ENCODE measurements around the gene IFNL3. TPM values are rescaled to one million over a fixed set of nuclear protein-coding genes. Genes with fewer than 3 reads are reported as not detected.
"Not testable (repeated sequence)": the region's sequence is repeated elsewhere in the genome, so short reads cannot be mapped to it uniquely, and the experiment has no call there.

Gene IFNL3
- total RNA-seq, 1 experiment from 2014 or later: not detected

- Mint-ChIP-seq H3K27ac (ENCODE audit: unreplicated experiment) (no peak overlapping the region), H3K27me3 (ENCODE audit: unreplicated experiment) (peaks cover 44% of the 10 kb centered on the region), H3K36me3 (ENCODE audit: insufficient read depth, unreplicated experiment) (no peaks in the 10 kb centered on the region), H3K4me1 (ENCODE audit: low read depth, unreplicated experiment) (no peaks in the 10 kb centered on the region), H3K9me3 (ENCODE audit: low read depth, unreplicated experiment) (no peaks in the 10 kb centered on the region), H3K4me3 (ENCODE audit: low read depth, unreplicated experiment) (no peak overlapping the region)
- TF ChIP-seq, protein P1, sequence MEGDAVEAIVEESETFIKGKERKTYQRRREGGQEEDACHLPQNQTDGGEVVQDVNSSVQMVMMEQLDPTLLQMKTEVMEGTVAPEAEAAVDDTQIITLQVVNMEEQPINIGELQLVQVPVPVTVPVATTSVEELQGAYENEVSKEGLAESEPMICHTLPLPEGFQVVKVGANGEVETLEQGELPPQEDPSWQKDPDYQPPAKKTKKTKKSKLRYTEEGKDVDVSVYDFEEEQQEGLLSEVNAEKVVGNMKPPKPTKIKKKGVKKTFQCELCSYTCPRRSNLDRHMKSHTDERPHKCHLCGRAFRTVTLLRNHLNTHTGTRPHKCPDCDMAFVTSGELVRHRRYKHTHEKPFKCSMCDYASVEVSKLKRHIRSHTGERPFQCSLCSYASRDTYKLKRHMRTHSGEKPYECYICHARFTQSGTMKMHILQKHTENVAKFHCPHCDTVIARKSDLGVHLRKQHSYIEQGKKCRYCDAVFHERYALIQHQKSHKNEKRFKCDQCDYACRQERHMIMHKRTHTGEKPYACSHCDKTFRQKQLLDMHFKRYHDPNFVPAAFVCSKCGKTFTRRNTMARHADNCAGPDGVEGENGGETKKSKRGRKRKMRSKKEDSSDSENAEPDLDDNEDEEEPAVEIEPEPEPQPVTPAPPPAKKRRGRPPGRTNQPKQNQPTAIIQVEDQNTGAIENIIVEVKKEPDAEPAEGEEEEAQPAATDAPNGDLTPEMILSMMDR (IDR thresholded peaks at IDR 0.05; ENCODE audit: unreplicated experiment): no peak
- peak; percentile 57 for DNase-seq
- no TSS peak for BruUV-seq (replicated peaks)
- intact Hi-C loops (cut with micrococcal nuclease; ENCODE audit: unreplicated experiment): no loop called here
- CTCF ChIA-PET: no interaction called here
Observed at GRCh38 chr19:39277598-39277997, 32.8 kb upstream of the IFNL3 start.

DNA sequence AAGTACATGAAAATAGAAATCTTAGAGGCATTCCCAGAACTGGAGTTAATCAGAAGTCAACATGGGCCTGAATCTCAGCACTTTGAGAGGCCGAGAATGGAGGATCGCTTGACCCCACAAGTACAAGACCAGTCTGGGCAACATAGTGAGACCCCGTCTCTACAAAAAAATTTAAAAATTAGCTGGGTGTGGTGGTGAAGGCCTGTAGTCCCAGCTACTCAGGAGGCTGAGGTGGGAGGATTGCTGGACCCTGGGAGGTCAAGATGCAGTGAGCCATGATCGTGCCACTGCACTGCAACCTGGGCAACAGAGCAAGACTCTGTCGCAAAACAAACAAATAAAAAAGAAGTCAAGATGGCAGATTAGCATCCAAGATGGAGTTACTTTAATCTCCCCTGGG lies 31.9 kb upstream of the IFNL3 start:
- no peaks in the 10 kb centered on the region for H3K9me3 Mint-ChIP-seq (ENCODE audit: low read depth, unreplicated experiment)
- DNase-seq: no peak
- intact Hi-C loops (cut with micrococcal nuclease; ENCODE audit: unreplicated experiment): no loop called here
- H3K36me3 Mint-ChIP-seq (ENCODE audit: insufficient read depth, unreplicated experiment): no peaks in the 10 kb centered on the region
- TF ChIP-seq, protein P1 (IDR thresholded peaks at IDR 0.05; ENCODE audit: unreplicated experiment): no peak
- no peak overlapping the region for H3K4me3 Mint-ChIP-seq (ENCODE audit: low read depth, unreplicated experiment)
- no peaks in the 10 kb centered on the region for H3K4me1 Mint-ChIP-seq (ENCODE audit: low read depth, unreplicated experiment)
- BruUV-seq (replicated peaks): no TSS peak
- peaks cover 42% of the 10 kb centered on the region for H3K27me3 Mint-ChIP-seq (ENCODE audit: unreplicated experiment)
- CTCF ChIA-PET: no interaction called here
- H3K27ac Mint-ChIP-seq (ENCODE audit: unreplicated experiment): no peak overlapping the region

DNA sequence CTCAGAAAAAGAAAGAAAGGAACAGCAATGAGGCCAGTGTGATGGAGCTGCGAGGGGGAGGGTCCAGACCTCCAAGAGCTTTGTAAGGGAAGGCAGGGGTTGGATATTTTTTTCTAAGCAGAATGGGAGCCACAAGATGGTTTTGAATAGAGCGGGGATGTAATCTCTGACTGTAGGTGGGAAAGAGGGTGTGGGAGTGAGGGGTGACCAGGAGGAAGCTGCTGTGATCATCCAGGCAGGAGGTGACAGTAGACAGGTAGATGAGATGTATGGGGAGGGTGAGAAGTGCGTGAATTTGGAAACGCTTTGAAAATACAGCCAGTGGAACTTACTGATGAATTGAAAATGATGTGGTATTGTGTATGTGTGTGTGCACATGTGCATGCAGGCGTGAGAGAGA lies 30.8 kb upstream of the IFNL3 start:
- Mint-ChIP-seq H3K4me3 (ENCODE audit: low read depth, unreplicated experiment) (no peak overlapping the region), H3K36me3 (ENCODE audit: insufficient read depth, unreplicated experiment) (no peaks in the 10 kb centered on the region), H3K9me3 (ENCODE audit: low read depth, unreplicated experiment) (no peaks in the 10 kb centered on the region), H3K27ac (ENCODE audit: unreplicated experiment) (no peak overlapping the region), H3K4me1 (ENCODE audit: low read depth, unreplicated experiment) (no peaks in the 10 kb centered on the region), H3K27me3 (ENCODE audit: unreplicated experiment) (peaks cover 41% of the 10 kb centered on the region)
- intact Hi-C loops (cut with micrococcal nuclease; ENCODE audit: unreplicated experiment): no loop called here
- TF ChIP-seq, protein P1 (IDR thresholded peaks at IDR 0.05; ENCODE audit: unreplicated experiment): no peak
- CTCF ChIA-PET: no interaction called here
- no peak for DNase-seq
- BruUV-seq (replicated peaks): no TSS peak

GRCh38 chr19:39273859-39274258 lies 29.1 kb upstream of the IFNL3 start:
- H3K4me1 Mint-ChIP-seq (ENCODE audit: low read depth, unreplicated experiment); DNase-seq; H3K4me3 Mint-ChIP-seq (ENCODE audit: low read depth, unreplicated experiment); intact Hi-C loops (cut with micrococcal nuclease; ENCODE audit: unreplicated experiment); CTCF ChIA-PET; BruUV-seq (replicated peaks); H3K9me3 Mint-ChIP-seq (ENCODE audit: low read depth, unreplicated experiment); H3K36me3 Mint-ChIP-seq (ENCODE audit: insufficient read depth, unreplicated experiment); H3K27ac Mint-ChIP-seq (ENCODE audit: unreplicated experiment): not testable (repeated sequence)
- peaks cover 58% of the 10 kb centered on the region for H3K27me3 Mint-ChIP-seq (ENCODE audit: unreplicated experiment)

- Mint-ChIP-seq H3K27me3 (ENCODE audit: unreplicated experiment) (peaks cover 40% of the 10 kb centered on the region), H3K9me3 (ENCODE audit: low read depth, unreplicated experiment) (no peaks in the 10 kb centered on the region), H3K4me3 (ENCODE audit: low read depth, unreplicated experiment) (no peak overlapping the region), H3K27ac (ENCODE audit: unreplicated experiment) (no peak overlapping the region), H3K36me3 (ENCODE audit: insufficient read depth, unreplicated experiment) (no peaks in the 10 kb centered on the region), H3K4me1 (ENCODE audit: low read depth, unreplicated experiment) (no peaks in the 10 kb centered on the region)
- intact Hi-C loops (cut with micrococcal nuclease; ENCODE audit: unreplicated experiment): no loop called here
- DNase-seq: no peak
- TF ChIP-seq, protein P1 (IDR thresholded peaks at IDR 0.05; ENCODE audit: unreplicated experiment): no peak
- CTCF ChIA-PET: interaction anchor here (0.6 kb wide), 3 partner anchors 18 to 362 kb away, joined by 5 read pairs; no protein-coding TSS in a partner anchor
- BruUV-seq (replicated peaks): no TSS peak
Observed at GRCh38 chr19:39270036-39270871, 25.4 kb upstream of the IFNL3 start.

GRCh38 chr19:39269369-39269768 lies 24.6 kb upstream of the IFNL3 start:
- intact Hi-C loops (cut with micrococcal nuclease; ENCODE audit: unreplicated experiment): loop anchor here (10.0 kb wide), 1 partner anchor 55 kb away; no protein-coding TSS in a partner anchor
- CTCF ChIA-PET; H3K4me3 Mint-ChIP-seq (ENCODE audit: low read depth, unreplicated experiment); BruUV-seq (replicated peaks); H3K4me1 Mint-ChIP-seq (ENCODE audit: low read depth, unreplicated experiment); H3K36me3 Mint-ChIP-seq (ENCODE audit: insufficient read depth, unreplicated experiment); DNase-seq; H3K9me3 Mint-ChIP-seq (ENCODE audit: low read depth, unreplicated experiment); H3K27ac Mint-ChIP-seq (ENCODE audit: unreplicated experiment): not testable (repeated sequence)
- peaks cover 36% of the 10 kb centered on the region for H3K27me3 Mint-ChIP-seq (ENCODE audit: unreplicated experiment)
